ENCODE measurements around the gene GNAT1. TPM values are rescaled to one million over a fixed set of nuclear protein-coding genes. Genes with fewer than 3 reads are reported as not detected.

GNAT1 gene
- total and polyA plus RNA-seq, 2 of the 13 experiments (the other 11 are each of a cell fraction or from before 2014, with no cell fraction given): 0.15 TPM; not detected in 1

DNA sequence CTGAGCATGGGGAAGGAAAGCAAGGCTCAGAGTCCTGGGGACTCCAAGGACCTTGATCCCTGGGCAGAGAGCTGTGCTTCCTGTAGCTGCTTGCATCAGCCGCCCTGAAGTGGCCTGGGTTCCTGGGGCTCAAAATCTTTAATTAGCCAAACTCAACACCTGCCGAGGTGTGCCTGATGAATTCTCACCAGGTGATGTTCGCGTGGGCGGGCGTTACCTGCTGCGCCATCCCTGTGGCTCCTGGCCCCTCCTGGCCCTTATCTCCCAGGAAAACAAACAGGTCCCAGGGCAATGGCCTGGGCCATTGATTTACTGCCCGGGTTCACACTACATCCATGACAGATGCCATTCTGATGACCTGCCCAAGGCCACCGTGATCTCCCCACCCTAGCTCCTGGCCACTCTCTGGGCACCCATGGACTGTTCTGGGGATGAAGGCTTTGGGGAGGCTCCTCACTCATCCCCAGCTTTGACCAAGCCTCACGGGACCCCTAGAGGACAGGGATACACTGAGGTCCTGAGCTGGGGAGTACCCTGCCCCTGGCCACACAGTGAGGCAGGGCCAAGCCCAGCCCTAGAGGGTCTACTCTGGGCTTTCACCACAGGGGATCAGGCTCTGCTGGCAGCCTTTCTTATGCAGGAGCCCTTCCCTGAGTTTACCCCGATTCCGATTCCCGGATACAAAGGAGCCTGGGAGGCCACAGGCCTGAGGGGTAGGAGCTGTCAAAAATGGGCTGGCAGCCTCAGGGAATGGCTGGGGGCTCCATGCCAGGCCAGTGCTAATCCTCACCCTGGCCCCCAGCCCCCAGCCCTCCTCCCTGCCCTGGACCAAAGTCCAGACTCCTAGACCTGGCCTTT, 19.3 kb downstream of the GNAT1 start (continued):
- TF ChIP-seq, protein P1, sequence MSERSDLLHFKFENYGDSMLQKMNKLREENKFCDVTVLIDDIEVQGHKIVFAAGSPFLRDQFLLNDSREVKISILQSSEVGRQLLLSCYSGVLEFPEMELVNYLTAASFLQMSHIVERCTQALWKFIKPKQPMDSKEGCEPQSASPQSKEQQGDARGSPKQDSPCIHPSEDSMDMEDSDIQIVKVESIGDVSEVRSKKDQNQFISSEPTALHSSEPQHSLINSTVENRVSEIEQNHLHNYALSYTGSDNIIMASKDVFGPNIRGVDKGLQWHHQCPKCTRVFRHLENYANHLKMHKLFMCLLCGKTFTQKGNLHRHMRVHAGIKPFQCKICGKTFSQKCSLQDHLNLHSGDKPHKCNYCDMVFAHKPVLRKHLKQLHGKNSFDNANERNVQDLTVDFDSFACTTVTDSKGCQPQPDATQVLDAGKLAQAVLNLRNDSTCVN (CRISPR knock-in tag; IDR thresholded peaks at IDR 0.05; ENCODE audit: borderline replicate concordance): no peak
- no peak for TF ChIP-seq YEATS2 (CRISPR knock-in tag; IDR thresholded peaks at IDR 0.05; ENCODE audit: borderline replicate concordance)
- no peak for TF ChIP-seq SRSF9 (IDR thresholded peaks at IDR 0.05; ENCODE audit: borderline replicate concordance, insufficient read depth, low read depth, low read length, poor library complexity, severe bottlenecking)
- 0 out of 2 replicates have a peak, but pooled peaks have one; percentile 8 for TF ChIP-seq IRF2 (CRISPR knock-in tag; IDR thresholded peaks at IDR 0.05)
- TF ChIP-seq, protein P2, sequence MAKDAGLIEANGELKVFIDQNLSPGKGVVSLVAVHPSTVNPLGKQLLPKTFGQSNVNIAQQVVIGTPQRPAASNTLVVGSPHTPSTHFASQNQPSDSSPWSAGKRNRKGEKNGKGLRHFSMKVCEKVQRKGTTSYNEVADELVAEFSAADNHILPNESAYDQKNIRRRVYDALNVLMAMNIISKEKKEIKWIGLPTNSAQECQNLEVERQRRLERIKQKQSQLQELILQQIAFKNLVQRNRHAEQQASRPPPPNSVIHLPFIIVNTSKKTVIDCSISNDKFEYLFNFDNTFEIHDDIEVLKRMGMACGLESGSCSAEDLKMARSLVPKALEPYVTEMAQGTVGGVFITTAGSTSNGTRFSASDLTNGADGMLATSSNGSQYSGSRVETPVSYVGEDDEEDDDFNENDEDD (CRISPR knock-in tag; IDR thresholded peaks at IDR 0.05; ENCODE audit: borderline replicate concordance): 0 out of 2 replicates have a peak, but pooled peaks have one; percentile 37
- TF ChIP-seq, protein P3, sequence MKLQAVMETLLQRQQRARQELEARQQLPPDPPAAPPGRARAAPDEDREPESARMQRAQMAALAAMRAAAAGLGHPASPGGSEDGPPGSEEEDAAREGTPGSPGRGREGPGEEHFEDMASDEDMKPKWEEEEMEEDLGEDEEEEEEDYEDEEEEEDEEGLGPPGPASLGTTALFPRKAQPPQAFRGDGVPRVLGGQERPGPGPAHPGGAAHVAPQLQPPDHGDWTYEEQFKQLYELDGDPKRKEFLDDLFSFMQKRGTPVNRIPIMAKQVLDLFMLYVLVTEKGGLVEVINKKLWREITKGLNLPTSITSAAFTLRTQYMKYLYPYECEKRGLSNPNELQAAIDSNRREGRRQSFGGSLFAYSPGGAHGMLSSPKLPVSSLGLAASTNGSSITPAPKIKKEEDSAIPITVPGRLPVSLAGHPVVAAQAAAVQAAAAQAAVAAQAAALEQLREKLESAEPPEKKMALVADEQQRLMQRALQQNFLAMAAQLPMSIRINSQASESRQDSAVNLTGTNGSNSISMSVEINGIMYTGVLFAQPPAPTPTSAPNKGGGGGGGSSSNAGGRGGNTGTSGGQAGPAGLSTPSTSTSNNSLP (IDR thresholded peaks at IDR 0.05; ENCODE audit: low read depth, low read length): peak; percentile 31; the same call in 1 of the 2 replicates
- no peak for TF ChIP-seq ZNF766 (CRISPR knock-in tag; IDR thresholded peaks at IDR 0.05; ENCODE audit: borderline replicate concordance)
- no peak for TF ChIP-seq EZH2 (conservative IDR thresholded peaks at IDR 0.05; ENCODE audit: low read depth, low read length)
- peak; percentile 37; the same call in 1 of the 2 replicates for TF ChIP-seq ERF (CRISPR knock-in tag; IDR thresholded peaks at IDR 0.05)
- no peak for TF ChIP-seq GTF3A (CRISPR knock-in tag; conservative IDR thresholded peaks at IDR 0.05)
- TF ChIP-seq, protein P4, sequence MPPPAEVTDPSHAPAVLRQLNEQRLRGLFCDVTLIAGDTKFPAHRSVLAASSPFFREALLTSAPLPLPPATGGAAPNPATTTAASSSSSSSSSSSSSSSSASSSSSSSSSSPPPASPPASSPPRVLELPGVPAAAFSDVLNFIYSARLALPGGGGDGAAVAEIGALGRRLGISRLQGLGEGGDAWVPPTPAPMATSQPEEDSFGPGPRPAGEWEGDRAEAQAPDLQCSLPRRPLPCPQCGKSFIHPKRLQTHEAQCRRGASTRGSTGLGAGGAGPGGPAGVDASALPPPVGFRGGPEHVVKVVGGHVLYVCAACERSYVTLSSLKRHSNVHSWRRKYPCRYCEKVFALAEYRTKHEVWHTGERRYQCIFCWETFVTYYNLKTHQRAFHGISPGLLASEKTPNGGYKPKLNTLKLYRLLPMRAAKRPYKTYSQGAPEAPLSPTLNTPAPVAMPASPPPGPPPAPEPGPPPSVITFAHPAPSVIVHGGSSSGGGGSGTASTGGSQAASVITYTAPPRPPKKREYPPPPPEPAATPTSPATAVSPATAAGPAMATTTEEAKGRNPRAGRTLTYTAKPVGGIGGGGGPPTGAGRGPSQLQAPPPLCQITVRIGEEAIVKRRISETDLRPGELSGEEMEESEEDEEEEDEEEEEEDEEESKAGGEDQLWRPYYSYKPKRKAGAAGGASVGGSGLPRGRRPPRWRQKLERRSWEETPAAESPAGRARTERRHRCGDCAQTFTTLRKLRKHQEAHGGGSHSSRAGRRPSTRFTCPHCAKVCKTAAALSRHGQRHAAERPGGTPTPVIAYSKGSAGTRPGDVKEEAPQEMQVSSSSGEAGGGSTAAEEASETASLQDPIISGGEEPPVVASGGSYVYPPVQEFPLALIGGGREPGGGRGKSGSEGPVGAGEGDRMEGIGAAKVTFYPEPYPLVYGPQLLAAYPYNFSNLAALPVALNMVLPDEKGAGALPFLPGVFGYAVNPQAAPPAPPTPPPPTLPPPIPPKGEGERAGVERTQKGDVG (CRISPR knock-in tag; IDR thresholded peaks at IDR 0.05; ENCODE audit: borderline replicate concordance): no peak
- peak; percentile 78; the same call in 1 of the 2 replicates for TF ChIP-seq JUND (CRISPR knock-in tag; IDR thresholded peaks at IDR 0.05)
- TF ChIP-seq ISX (CRISPR knock-in tag; conservative IDR thresholded peaks at IDR 0.05): no peak
- no peak for TF ChIP-seq MXI1 (IDR thresholded peaks at IDR 0.05; ENCODE audit: borderline replicate concordance, low read depth, low read length)
- TF ChIP-seq WIZ (CRISPR knock-in tag; IDR thresholded peaks at IDR 0.05): no peak
- no peak for TF ChIP-seq ZNF883 (CRISPR knock-in tag; IDR thresholded peaks at IDR 0.05; ENCODE audit: not compliant biosample characterization)
- 0 out of 2 replicates have a peak, but pooled peaks have one; percentile 56 for TF ChIP-seq ZNF589 (CRISPR knock-in tag; conservative IDR thresholded peaks at IDR 0.05)
- TF ChIP-seq, protein P5, sequence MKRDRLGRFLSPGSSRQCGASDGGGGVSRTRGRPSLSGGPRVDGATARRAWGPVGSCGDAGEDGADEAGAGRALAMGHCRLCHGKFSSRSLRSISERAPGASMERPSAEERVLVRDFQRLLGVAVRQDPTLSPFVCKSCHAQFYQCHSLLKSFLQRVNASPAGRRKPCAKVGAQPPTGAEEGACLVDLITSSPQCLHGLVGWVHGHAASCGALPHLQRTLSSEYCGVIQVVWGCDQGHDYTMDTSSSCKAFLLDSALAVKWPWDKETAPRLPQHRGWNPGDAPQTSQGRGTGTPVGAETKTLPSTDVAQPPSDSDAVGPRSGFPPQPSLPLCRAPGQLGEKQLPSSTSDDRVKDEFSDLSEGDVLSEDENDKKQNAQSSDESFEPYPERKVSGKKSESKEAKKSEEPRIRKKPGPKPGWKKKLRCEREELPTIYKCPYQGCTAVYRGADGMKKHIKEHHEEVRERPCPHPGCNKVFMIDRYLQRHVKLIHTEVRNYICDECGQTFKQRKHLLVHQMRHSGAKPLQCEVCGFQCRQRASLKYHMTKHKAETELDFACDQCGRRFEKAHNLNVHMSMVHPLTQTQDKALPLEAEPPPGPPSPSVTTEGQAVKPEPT (CRISPR knock-in tag; IDR thresholded peaks at IDR 0.05; ENCODE audit: low read depth): no peak
- no peak for TF ChIP-seq CHD2 (IDR thresholded peaks at IDR 0.05; ENCODE audit: low read depth, low read length)

Measured in HepG2 (cell line).